Body of pancreas (tissue), 4 donors: Measurements from ENCODE around the gene S100A6. TPM values are rescaled to one million over a fixed set of nuclear protein-coding genes. Genes with fewer than 3 reads are reported as not detected.
A peak's percentile ranks its signal among the peaks of the same experiment; 100 is the strongest.

Source experiments
- ATAC-seq: fragments of 150-250 bp; one replicate; pipeline ENCODE4 v1.9.1; 2016
- DNase-seq, 4 donors: peaks; one replicate each; pipeline ENCODE4 v3.0.0-alpha.2; 2019
- H3K27ac ChIP-seq, 4 donors: fragments of 200-600 bp; sonication (generic); 1 replicate in 3 of 4; 2 replicates in 1 of 4; pipeline versions ENCODE4 v1.5.1 to v1.6.1; 2016 to 2019; ENCODE audit warnings: mild to moderate bottlenecking in 1 of 4, mixed read lengths in 1 of 4, moderate library complexity in 1 of 4
- H3K27me3 ChIP-seq, 2 donors: fragments of 200-600 bp; sonication (generic); one replicate each; pipeline ENCODE4 v1.6.0; 2016; ENCODE audit warnings: mild to moderate bottlenecking in 1 of 2
- H3K36me3 ChIP-seq, 2 donors: fragments of 200-600 bp; sonication (generic); replicated peaks in 1 of 2; 2 replicates each; pipeline ENCODE4 v1.5.1; 2016; ENCODE audit warnings: low read depth in 2 of 2; ENCODE audit not compliant: insufficient read depth in 1 of 2
- H3K4me1 ChIP-seq: fragments of 200-600 bp; sonication (generic); one replicate; pipeline ENCODE4 v1.6.0; 2016
- H3K4me3 ChIP-seq, 2 donors: fragments of 200-600 bp; sonication (generic); 1 replicate in 1 of 2; 2 replicates in 1 of 2; pipeline ENCODE4 v1.5.1; 2016 to 2019
- H3K9me3 ChIP-seq, 3 donors: fragments of 200-600 bp; sonication (generic); 1 replicate in 2 of 3; 2 replicates in 1 of 3; pipeline ENCODE4 v1.5.1; 2016
- CTCF ChIP-seq, 7 experiments: fragments of 450-650 bp in 4 of 7; fragments of 200-600 bp in 3 of 7; sonication (generic) in 3 of 7; IDR thresholded peaks; one replicate each; pipeline ENCODE4 v1.5.1; 2016 to 2019; ENCODE audit warnings: antibody characterized with exemption in 7 of 7
- POLR2A ChIP-seq, 3 donors: fragments of 450-650 bp; IDR thresholded peaks; one replicate each; pipeline ENCODE4 v1.6.1; 2016; ENCODE audit warnings: antibody characterized with exemption in 3 of 3, mild to moderate bottlenecking in 2 of 3
- WGBS, 2 donors: methylation state at CpG; one replicate each; pipeline ENCODE4 v1.1.5; 2017; 5-methylcytosine and 5-hydroxymethylcytosine counted together
- intact Hi-C: fragments of 100-400 bp; cut with DNase I; formaldehyde crosslinking; loops from one replicate; pipeline ENCODE4 v1.15.1; 2023
- total RNA-seq, 2 donors: library from RNA; depleted of rRNA; stranded (reverse); fragments of >200 nt; gene quantifications; one replicate each; pipeline ENCODE4 v1.1.0, GENCODE V29; 2016

The S100A6 gene
- total RNA-seq, 2 donors from 2014 or later: 54.7 to 58.9 TPM

GRCh38 chr1:153547560-153548551, 12.1 kb upstream of the S100A6 start:
- DNase-seq (no peak), ATAC-seq (no peak)
- Histone ChIP-seq H3K9me3 (no peaks in the 10 kb centered on the region), H3K4me1 (peaks cover 43% of the 10 kb centered on the region), H3K27me3 (no peaks in the 10 kb centered on the region), H3K27ac (no peak overlapping the region), H3K4me3 (no peak overlapping the region), H3K36me3 (no peaks in the 10 kb centered on the region)
- 82 to 93% methylated on average over 14 to 19 of the region's 19 CpGs for WGBS, 2 donors
- intact Hi-C loops: no loop called here
- TF ChIP-seq CTCF (IDR thresholded peaks at IDR 0.05) (no peak), POLR2A (IDR thresholded peaks at IDR 0.05) (no peak)

GRCh38 chr1:153546796-153547559, 11.2 kb upstream of the S100A6 start:
- Histone ChIP-seq H3K27ac (no peak overlapping the region), H3K36me3 (no peaks in the 10 kb centered on the region), H3K9me3 (no peaks in the 10 kb centered on the region), H3K4me3 (no peak overlapping the region), H3K4me1 (peaks cover 43% of the 10 kb centered on the region), H3K27me3 (no peaks in the 10 kb centered on the region)
- intact Hi-C loops: no loop called here
- 71 to 81% methylated on average over 9 to 14 of the region's 14 CpGs for WGBS, 2 donors
- no peak for TF ChIP-seq POLR2A (IDR thresholded peaks at IDR 0.05)
- no peak for TF ChIP-seq CTCF (IDR thresholded peaks at IDR 0.05)
- DNase-seq: no peak
- no peak for ATAC-seq

- Histone ChIP-seq H3K27ac (no peak overlapping the region), H3K4me3 (no peak overlapping the region), H3K4me1 (peaks cover 43% of the 10 kb centered on the region), H3K36me3 (no peaks in the 10 kb centered on the region), H3K27me3 (no peaks in the 10 kb centered on the region), H3K9me3 (no peaks in the 10 kb centered on the region)
- intact Hi-C loops: no loop called here
- no peak for ATAC-seq
- DNase-seq: no peak
- WGBS, 2 donors: 84 to 92% methylated on average over 8 of the region's 8 CpGs
- no peak for TF ChIP-seq CTCF (IDR thresholded peaks at IDR 0.05)
- TF ChIP-seq POLR2A (IDR thresholded peaks at IDR 0.05): no peak
These were observed 10.6 kb upstream of the S100A6 start for GRCh38 chr1:153546371-153546770.

- DNase-seq (peak; percentile 89 to 98 (median 95)), ATAC-seq (peak; percentile 93)
- H3K4me3 ChIP-seq: no peak within 1 kb of the TSS
- no peaks in the 10 kb centered on the region for H3K36me3 ChIP-seq
- peaks cover 43% of the 10 kb centered on the region for H3K4me1 ChIP-seq
- no peaks in the 10 kb centered on the region for H3K9me3 ChIP-seq
- H3K27ac ChIP-seq: peak within 1 kb of the TSS; percentile 51 to 71 (median 56)
- no peaks in the 10 kb centered on the region for H3K27me3 ChIP-seq
- intact Hi-C loops: no loop called here
- TF ChIP-seq CTCF (IDR thresholded peaks at IDR 0.05) (peak in 1 of 7 experiments; percentile 11), POLR2A (IDR thresholded peaks at IDR 0.05) (peak in 2 of 3 donors; percentile 51 to 69)
- 41 to 53% methylated on average over 13 to 19 of the region's 19 CpGs for WGBS, 2 donors
These were observed 9.6 kb upstream of the S100A6 start, which contains the start of gene S100A4 for GRCh38 chr1:153545067-153546055. S100A4 (minus strand) TSS chr1:153545806; CDS start chr1:153544794, 1,012 bp downstream.
